B cell (primary cell): Measurements from ENCODE around the gene PPT1. TPM values are rescaled to one million over a fixed set of nuclear protein-coding genes. Genes with fewer than 3 reads are reported as not detected.

Experiments
- ATAC-seq: fragments of 200-7000 bp; cut with Tn5 transposase; one replicate; pipeline ENCODE4 v1.10.0; 2021; ENCODE audit warnings: low read depth, mild to moderate bottlenecking, moderate number of reproducible peaks, moderate library complexity
- CTCF ChIA-PET: fragments of 350-600 bp; sonication (Branson Sonifier 250); formaldehyde crosslinking; loops from one replicate; lab custom pipeline; 2021; ENCODE audit warnings: antibody characterized with exemption, inconsistent platforms; lab: Charles Lee
- POLR2A ChIA-PET: fragments of 350-600 bp; sonication (Branson Sonifier 250); formaldehyde crosslinking; loops from one replicate; lab custom pipeline; 2021; ENCODE audit warnings: antibody characterized with exemption; lab: Charles Lee
- DNase-seq: peaks from one replicate; pipeline ENCODE4 v3.0.0; 2013
- H2AFZ ChIP-seq: 2 replicates; pipeline ENCODE4 v1.6.1; 2012; ENCODE audit warnings: mild to moderate bottlenecking, low read depth, low read length; ENCODE audit not compliant: insufficient read depth, poor library complexity, severe bottlenecking
- H3K27ac ChIP-seq, 2 donors: 1 replicate in 1 of 2; 2 replicates in 1 of 2; pipeline ENCODE4 v1.5.1; 2012 to 2013; ENCODE audit warnings: low read length in 2 of 2, mild to moderate bottlenecking in 2 of 2, moderate library complexity in 1 of 2
- H3K27me3 ChIP-seq, 4 experiments: fragments of 200-600 bp in 1 of 4; sonication (generic) in 1 of 4; replicated peaks in 1 of 4; 1 replicate in 2 of 4; 2 replicates in 2 of 4; pipeline versions ENCODE4 v1.6.1 to v1.7.0; 2013 to 2016; ENCODE audit warnings: low read length in 3 of 4, mild to moderate bottlenecking in 2 of 4, mixed read lengths in 1 of 4, moderate library complexity in 1 of 4; ENCODE audit not compliant: insufficient read depth in 4 of 4, control insufficient read depth in 3 of 4; ENCODE audit errors: control extremely low read depth in 1 of 4
- H3K36me3 ChIP-seq, 2 experiments: replicated peaks in 1 of 2; 1 replicate in 1 of 2; 2 replicates in 1 of 2; pipeline versions ENCODE4 v1.6.1 to v1.7.1; 2013; ENCODE audit warnings: low read length in 1 of 2; ENCODE audit not compliant: insufficient read depth in 2 of 2, control insufficient read depth in 1 of 2; ENCODE audit errors: control extremely low read depth in 1 of 2, extremely low read depth in 1 of 2
- H3K4me1 ChIP-seq, 2 donors: fragments of 200-600 bp in 1 of 2; sonication (generic) in 1 of 2; 1 replicate in 1 of 2; 2 replicates in 1 of 2; pipeline versions ENCODE4 v1.5.1 to v1.6.1; 2013 to 2017; ENCODE audit warnings: low read length in 2 of 2; ENCODE audit not compliant: control insufficient read depth in 2 of 2, insufficient read depth in 2 of 2
- H3K4me2 ChIP-seq: replicated peaks from 2 replicates; pipeline ENCODE3; 2012; ENCODE audit warnings: mild to moderate bottlenecking, low read depth, low read length; ENCODE audit not compliant: poor library complexity, severe bottlenecking
- H3K4me3 ChIP-seq, 5 experiments: fragments of 200-600 bp in 1 of 5; sonication (generic) in 1 of 5; 1 replicate in 3 of 5; 2 replicates in 2 of 5; pipeline versions ENCODE4 v1.5.1 to v1.7.0; 2011 to 2016; ENCODE audit warnings: low read length in 4 of 5, mild to moderate bottlenecking in 4 of 5, low read depth in 2 of 5, control low read depth in 1 of 5, moderate library complexity in 1 of 5; ENCODE audit not compliant: insufficient read depth in 1 of 5; ENCODE audit errors: control extremely low read depth in 1 of 5, extremely low read depth in 1 of 5
- H3K79me2 ChIP-seq: fragments of 200-600 bp; sonication (generic); one replicate; pipeline ENCODE4 v1.6.0; 2016; ENCODE audit warnings: low read length; ENCODE audit not compliant: control insufficient read depth, insufficient read depth
- H3K9ac ChIP-seq: fragments of 200-600 bp; sonication (generic); 2 replicates; pipeline ENCODE4 v1.6.1; 2017; ENCODE audit warnings: mild to moderate bottlenecking, low read length, moderate library complexity
- H3K9me3 ChIP-seq, 3 donors: one replicate each; pipeline versions ENCODE4 v1.6.1 to v1.7.1; 2013; ENCODE audit warnings: low read length in 2 of 3; ENCODE audit not compliant: control insufficient read depth in 2 of 3, insufficient read depth in 1 of 3; ENCODE audit errors: control extremely low read depth in 1 of 3
- H4K20me1 ChIP-seq: 2 replicates; pipeline ENCODE4 v1.6.0; 2012; ENCODE audit warnings: mild to moderate bottlenecking, low read length; ENCODE audit not compliant: insufficient read depth, control insufficient read depth, poor library complexity, severe bottlenecking
- H3K27ac Mint-ChIP-seq: one replicate; pipeline ENCODE4 v1.8.0; 2021; ENCODE audit warnings: mixed read lengths
- H3K27me3 Mint-ChIP-seq: one replicate; pipeline ENCODE4 v1.8.0; 2021; ENCODE audit warnings: mixed read lengths
- H3K4me1 Mint-ChIP-seq: one replicate; pipeline ENCODE4 v1.8.0; 2021; ENCODE audit warnings: mixed read lengths
- H3K4me3 Mint-ChIP-seq: one replicate; pipeline ENCODE4 v1.8.0; 2021; ENCODE audit warnings: mixed read lengths
- H3K9me3 Mint-ChIP-seq: one replicate; pipeline ENCODE4 v1.8.0; 2022; ENCODE audit warnings: mixed read lengths; ENCODE audit not compliant: insufficient read depth
- EZH2 ChIP-seq: IDR thresholded peaks from 2 replicates; pipeline ENCODE4 v1.6.1; 2012; ENCODE audit warnings: borderline replicate concordance, low read depth, mild to moderate bottlenecking, moderate library complexity, low read length; ENCODE audit not compliant: insufficient read depth, poor library complexity, severe bottlenecking
- WGBS: methylation state at CpG from one replicate; pipeline ENCODE4 v1.1.5; 2013; ENCODE audit warnings: missing lambda C conversion rate; ENCODE audit not compliant: insufficient coverage; 5-methylcytosine and 5-hydroxymethylcytosine counted together
- intact Hi-C: fragments of 100-400 bp; cut with micrococcal nuclease; formaldehyde crosslinking; loops from one replicate; pipeline ENCODE4 v1.10.0; 2022
- polyA plus RNA-seq: library from polyadenylated mRNA; depleted of rRNA; stranded (reverse); fragments of >200 nt; gene quantifications from 2 replicates; pipeline ENCODE4 v1.2.3, GENCODE V29; 2012
- total RNA-seq, 2 donors: library from RNA; stranded (reverse); fragments of 120-200 nt in 1 of 2; gene quantifications; 1 replicate in 1 of 2; 2 replicates in 1 of 2; pipeline versions ENCODE4 v1.2.3 to v1.2.4, GENCODE V29; 2013 to 2022
- TF ChIP-seq, protein P1 (sequence below): fragments of 200-600 bp; IDR thresholded peaks from one replicate; pipeline ENCODE4 v1.8.0; 2022; ENCODE audit warnings: antibody characterized with exemption, mild to moderate bottlenecking

The PPT1 gene
- total and polyA plus RNA-seq, 2 donors (not counting 1 experiment from before 2014, with no cell fraction given) = 10.4 to 38.2 TPM

GRCh38 chr1:40050863-40051262, 46.2 kb downstream of the PPT1 start:
- H3K9me3 Mint-ChIP-seq = no peaks in the 10 kb centered on the region
- Histone ChIP-seq H3K27me3 (no peaks in the 10 kb centered on the region), H3K36me3 (peaks cover 8 to 45% of the 10 kb centered on the region in 2 experiments), H3K9ac (no peak overlapping the region), H3K79me2 (peaks cover 99% of the 10 kb centered on the region), H4K20me1 (peaks cover 70% of the 10 kb centered on the region), H3K27ac (peak overlapping the region; percentile 21 to 64), H2AFZ (no peak overlapping the region), H3K4me3 (no peak overlapping the region), H3K4me1 (peaks cover 82 to 84% of the 10 kb centered on the region in 2 donors), H3K4me2 (peak overlapping the region; percentile 50), H3K9me3 (no peaks in the 10 kb centered on the region)
- TF ChIP-seq, protein P1, sequence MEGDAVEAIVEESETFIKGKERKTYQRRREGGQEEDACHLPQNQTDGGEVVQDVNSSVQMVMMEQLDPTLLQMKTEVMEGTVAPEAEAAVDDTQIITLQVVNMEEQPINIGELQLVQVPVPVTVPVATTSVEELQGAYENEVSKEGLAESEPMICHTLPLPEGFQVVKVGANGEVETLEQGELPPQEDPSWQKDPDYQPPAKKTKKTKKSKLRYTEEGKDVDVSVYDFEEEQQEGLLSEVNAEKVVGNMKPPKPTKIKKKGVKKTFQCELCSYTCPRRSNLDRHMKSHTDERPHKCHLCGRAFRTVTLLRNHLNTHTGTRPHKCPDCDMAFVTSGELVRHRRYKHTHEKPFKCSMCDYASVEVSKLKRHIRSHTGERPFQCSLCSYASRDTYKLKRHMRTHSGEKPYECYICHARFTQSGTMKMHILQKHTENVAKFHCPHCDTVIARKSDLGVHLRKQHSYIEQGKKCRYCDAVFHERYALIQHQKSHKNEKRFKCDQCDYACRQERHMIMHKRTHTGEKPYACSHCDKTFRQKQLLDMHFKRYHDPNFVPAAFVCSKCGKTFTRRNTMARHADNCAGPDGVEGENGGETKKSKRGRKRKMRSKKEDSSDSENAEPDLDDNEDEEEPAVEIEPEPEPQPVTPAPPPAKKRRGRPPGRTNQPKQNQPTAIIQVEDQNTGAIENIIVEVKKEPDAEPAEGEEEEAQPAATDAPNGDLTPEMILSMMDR = no peak
- no peak for TF ChIP-seq EZH2
- intact Hi-C loops = no loop called here
- no peaks in the 10 kb centered on the region for H3K27me3 Mint-ChIP-seq
- 44% methylated on average over 1 of the region's 3 CpGs for WGBS
- H3K4me1 Mint-ChIP-seq = peaks cover 73% of the 10 kb centered on the region
- peak; percentile 53 for DNase-seq
- ATAC-seq = peak; percentile 36
- H3K27ac Mint-ChIP-seq = peak overlapping the region; percentile 11
- POLR2A ChIA-PET = no interaction called here
- H3K4me3 Mint-ChIP-seq = peak overlapping the region; percentile 24
- CTCF ChIA-PET = interaction anchor here (0.9 to 2.2 kb wide), 3 partner anchors 11 to 18 kb away, joined by 3 to 10 read pairs (median 6); no protein-coding TSS in a partner anchor

GRCh38 chr1:40049725-40050124, 47.3 kb downstream of the PPT1 start:
- Mint-ChIP-seq H3K4me1 (peaks cover 72% of the 10 kb centered on the region), H3K27me3 (no peaks in the 10 kb centered on the region), H3K4me3 (peak overlapping the region; percentile 13), H3K27ac (peak overlapping the region; percentile 76), H3K9me3 (no peaks in the 10 kb centered on the region)
- Histone ChIP-seq H3K9ac (no peak overlapping the region), H3K9me3 (no peaks in the 10 kb centered on the region), H3K27ac (peak overlapping the region in 1 of 2 donors; percentile 50), H3K4me3 (no peak overlapping the region), H3K36me3 (peaks cover 8 to 46% of the 10 kb centered on the region in 2 experiments), H3K27me3 (no peaks in the 10 kb centered on the region), H3K4me1 (peaks cover 83 to 87% of the 10 kb centered on the region in 2 donors), H2AFZ (no peak overlapping the region), H3K79me2 (peaks cover 99% of the 10 kb centered on the region), H3K4me2 (peak overlapping the region; percentile 9), H4K20me1 (peaks cover 75% of the 10 kb centered on the region)
- DNase-seq (no peak), ATAC-seq (no peak)
- intact Hi-C loops = no loop called here
- ChIA-PET POLR2A (no interaction called here), CTCF (interaction anchor here (0.7 to 2.2 kb wide), 4 partner anchors 17 to 130 kb away, joined by 3 to 10 read pairs (median 4); no protein-coding TSS in a partner anchor)
- WGBS = 100% methylated on average over 1 of the region's 2 CpGs
- no peak for TF ChIP-seq EZH2
- TF ChIP-seq, protein P1 = no peak
